Skeletal muscle tissue (tissue), 4 donors: Measurements from ENCODE around the gene ANGEL1. TPM values are rescaled to one million over a fixed set of nuclear protein-coding genes. Genes with fewer than 3 reads are reported as not detected.

Experiments used
- H3K27ac ChIP-seq: one replicate; pipeline ENCODE4 v1.7.0; 2013; ENCODE audit warnings: mild to moderate bottlenecking, low read depth, low read length, inconsistent platforms
- H3K27me3 ChIP-seq, 3 donors: one replicate each; pipeline ENCODE4 v1.7.0; 2013; ENCODE audit warnings: low read length in 3 of 3; ENCODE audit not compliant: control insufficient read depth in 3 of 3, insufficient read depth in 3 of 3
- H3K36me3 ChIP-seq, 3 donors: one replicate each; pipeline ENCODE4 v1.7.0; 2013; ENCODE audit warnings: low read length in 3 of 3; ENCODE audit not compliant: control insufficient read depth in 3 of 3, insufficient read depth in 3 of 3
- H3K4me1 ChIP-seq, 3 donors: one replicate each; pipeline ENCODE4 v1.7.0; 2013; ENCODE audit warnings: low read length in 3 of 3, mild to moderate bottlenecking in 3 of 3; ENCODE audit not compliant: control insufficient read depth in 3 of 3, insufficient read depth in 3 of 3
- H3K4me3 ChIP-seq, 3 donors: one replicate each; pipeline ENCODE4 v1.7.0; 2013; ENCODE audit warnings: low read length in 3 of 3
- H3K9ac ChIP-seq, 3 donors: one replicate each; pipeline ENCODE4 v1.7.0; 2013; ENCODE audit warnings: low read length in 3 of 3, mild to moderate bottlenecking in 3 of 3, moderate library complexity in 2 of 3, low read depth in 1 of 3
- H3K9me3 ChIP-seq, 3 donors: one replicate each; pipeline ENCODE4 v1.7.0; 2013; ENCODE audit warnings: low read length in 3 of 3; ENCODE audit not compliant: control insufficient read depth in 3 of 3
- total RNA-seq: library from RNA; depleted of rRNA; stranded (reverse); fragments of >200 nt; gene quantifications from one replicate; pipeline ENCODE4 v1.2.3, GENCODE V29; 2014
- donor health status: Osteomylitis.

The ANGEL1 gene
- total RNA-seq, 1 donor from 2014 or later: 9.9 TPM

- H3K9me3 ChIP-seq: no peaks in the 10 kb centered on the region
- H3K4me1 ChIP-seq: peaks cover 31 to 42% (median 34%) of the 10 kb centered on the region in 3 donors
- no peak overlapping the region for H3K4me3 ChIP-seq
- H3K36me3 ChIP-seq: peaks cover 24 to 29% (median 26%) of the 10 kb centered on the region in 3 donors
- H3K27me3 ChIP-seq: no peaks in the 10 kb centered on the region
- H3K27ac ChIP-seq: peak overlapping the region; percentile 18
- H3K9ac ChIP-seq: peak overlapping the region in 1 of 3 donors; percentile 16
Measured at GRCh38 chr14:76780875-76781647, 31.6 kb downstream of the ANGEL1 start.

GRCh38 chr14:76780360-76780759 is 32.3 kb downstream of the ANGEL1 start:
- Histone ChIP-seq H3K4me1 (peaks cover 31 to 42% (median 34%) of the 10 kb centered on the region in 3 donors), H3K27ac (no peak overlapping the region), H3K27me3 (no peaks in the 10 kb centered on the region), H3K4me3 (no peak overlapping the region), H3K9me3 (no peaks in the 10 kb centered on the region), H3K36me3 (peaks cover 24 to 29% (median 26%) of the 10 kb centered on the region in 3 donors), H3K9ac (no peak overlapping the region)

- Histone ChIP-seq H3K36me3 (peaks cover 24 to 29% (median 26%) of the 10 kb centered on the region in 3 donors), H3K9ac (peak overlapping the region in 1 of 3 donors; percentile 25), H3K4me1 (peaks cover 31 to 42% (median 34%) of the 10 kb centered on the region in 3 donors), H3K9me3 (no peaks in the 10 kb centered on the region), H3K27ac (no peak overlapping the region), H3K4me3 (no peak overlapping the region), H3K27me3 (no peaks in the 10 kb centered on the region)
Measured at GRCh38 chr14:76780058-76780345, 32.7 kb downstream of the ANGEL1 start.

- Histone ChIP-seq H3K9ac (peak overlapping the region in 1 of 3 donors; percentile 25), H3K36me3 (peaks cover 24 to 28% (median 26%) of the 10 kb centered on the region in 3 donors), H3K27me3 (peaks cover 0 to 2% (median 0%) of the 10 kb centered on the region in 3 donors), H3K9me3 (no peaks in the 10 kb centered on the region), H3K27ac (no peak overlapping the region), H3K4me1 (peaks cover 28 to 40% (median 31%) of the 10 kb centered on the region in 3 donors), H3K4me3 (no peak overlapping the region)
Measured at GRCh38 chr14:76779221-76780057, 33.2 kb downstream of the ANGEL1 start.

- Histone ChIP-seq H3K27me3 (peaks cover 0 to 7% (median 0%) of the 10 kb centered on the region in 3 donors), H3K9me3 (no peaks in the 10 kb centered on the region), H3K9ac (peak overlapping the region in 1 of 3 donors; percentile 8), H3K27ac (no peak overlapping the region), H3K36me3 (peaks cover 24 to 26% (median 26%) of the 10 kb centered on the region in 3 donors), H3K4me1 (peaks cover 29 to 41% (median 31%) of the 10 kb centered on the region in 3 donors), H3K4me3 (no peak overlapping the region)
Measured at GRCh38 chr14:76778546-76779215, 34.0 kb downstream of the ANGEL1 start.

GRCh38 chr14:76777721-76778120 is 35.0 kb downstream of the ANGEL1 start:
- Histone ChIP-seq H3K4me1 (peaks cover 36 to 45% (median 38%) of the 10 kb centered on the region in 3 donors), H3K27me3 (peaks cover 0 to 13% (median 0%) of the 10 kb centered on the region in 3 donors), H3K27ac (no peak overlapping the region), H3K9ac (no peak overlapping the region), H3K9me3 (no peaks in the 10 kb centered on the region), H3K4me3 (no peak overlapping the region), H3K36me3 (peaks cover 19 to 26% (median 22%) of the 10 kb centered on the region in 3 donors)

- peaks cover 32 to 41% (median 35%) of the 10 kb centered on the region in 3 donors for H3K4me1 ChIP-seq
- no peak overlapping the region for H3K9ac ChIP-seq
Measured at GRCh38 chr14:76776428-76777251, 36.0 kb downstream of the ANGEL1 start.

GRCh38 chr14:76775695-76776427 is 36.8 kb downstream of the ANGEL1 start:
- Histone ChIP-seq H3K36me3 (peaks cover 3 to 14% (median 11%) of the 10 kb centered on the region in 3 donors), H3K27ac (no peak overlapping the region), H3K4me1 (peaks cover 32 to 37% (median 35%) of the 10 kb centered on the region in 3 donors), H3K4me3 (no peak overlapping the region), H3K9ac (no peak overlapping the region), H3K27me3 (peaks cover 0 to 27% (median 0%) of the 10 kb centered on the region in 3 donors), H3K9me3 (no peaks in the 10 kb centered on the region)

More at GRCh38 chr14:76776428-76777251, 36.0 kb downstream of the ANGEL1 start:
- peaks cover 9 to 17% (median 14%) of the 10 kb centered on the region in 3 donors for H3K36me3 ChIP-seq
- H3K4me3 ChIP-seq: no peak overlapping the region
- H3K27ac ChIP-seq: no peak overlapping the region
- no peaks in the 10 kb centered on the region for H3K9me3 ChIP-seq
- H3K27me3 ChIP-seq: peaks cover 0 to 20% (median 0%) of the 10 kb centered on the region in 3 donors
